IMR-90 (cell line): Measurements from ENCODE around the gene IL31RA. TPM values are rescaled to one million over a fixed set of nuclear protein-coding genes. Genes with fewer than 3 reads are reported as not detected.
A peak's percentile ranks its signal among the peaks of the same experiment; 100 is the strongest.

ENCODE experiments used
- ATAC-seq: fragments of 200-7000 bp; cut with Tn5 transposase; 2 replicates; pipeline ENCODE4 v1.9.1; 2020; ENCODE audit warnings: low read depth, mild to moderate bottlenecking, moderate library complexity
- BruUV-seq: library from RNA; stranded (reverse); fragments of 400-500 nt; replicated peaks from 2 replicates; lab custom pipeline; 2021; lab: Mats Ljungman, UMichigan
- CTCF ChIA-PET: fragments of 300-600 bp; formaldehyde crosslinking; extraction: SDS; loops from one replicate; lab custom pipeline; 2021; ENCODE audit warnings: antibody characterized with exemption; lab: Yijun Ruan, JAX
- POLR2A ChIA-PET: fragments of 300-600 bp; sonication (Branson Sonifier 250); formaldehyde crosslinking; loops from one replicate; lab custom pipeline; 2022; ENCODE audit warnings: antibody characterized with exemption; ENCODE audit not compliant: unreplicated experiment; lab: Charles Lee
- DNase-seq: peaks from one replicate; pipeline ENCODE4 v3.0.0; 2013
- H2AFZ ChIP-seq: replicated peaks from 2 replicates; pipeline ENCODE3; 2013; ENCODE audit warnings: low read length, mild to moderate bottlenecking; ENCODE audit not compliant: poor library complexity
- H2AK5ac ChIP-seq: 2 replicates; pipeline ENCODE4 v1.6.1; 2013; ENCODE audit warnings: low read depth, low read length, inconsistent platforms
- H2AK9ac ChIP-seq: replicated peaks from 2 replicates; pipeline ENCODE3; 2013; ENCODE audit warnings: mild to moderate bottlenecking, low read depth, low read length, moderate library complexity; ENCODE audit not compliant: poor library complexity
- H2BK120ac ChIP-seq: 2 replicates; pipeline ENCODE4 v1.6.1; 2013; ENCODE audit warnings: low read depth, low read length, inconsistent platforms
- H2BK15ac ChIP-seq: 3 replicates; pipeline ENCODE4 v1.6.1; 2013; ENCODE audit warnings: low read depth, low read length, inconsistent platforms
- H2BK20ac ChIP-seq: 2 replicates; pipeline ENCODE4 v1.6.1; 2013; ENCODE audit warnings: low read depth, mild to moderate bottlenecking, inconsistent platforms, low read length, moderate library complexity
- H2BK5ac ChIP-seq: 2 replicates; pipeline ENCODE4 v1.6.1; 2013; ENCODE audit warnings: mild to moderate bottlenecking, low read depth, low read length, inconsistent platforms; ENCODE audit not compliant: poor library complexity, severe bottlenecking
- H3K14ac ChIP-seq: replicated peaks from 2 replicates; pipeline ENCODE4 v1.6.1; 2013; ENCODE audit warnings: low read depth, low read length, inconsistent platforms
- H3K18ac ChIP-seq: 2 replicates; pipeline ENCODE4 v1.6.1; 2013; ENCODE audit warnings: low read depth, low read length, control low read depth
- H3K23ac ChIP-seq: 2 replicates; pipeline ENCODE4 v1.6.1; 2013; ENCODE audit warnings: low read depth, low read length, inconsistent platforms
- H3K27ac ChIP-seq: 2 replicates; pipeline ENCODE4 v1.5.1; 2013; ENCODE audit warnings: mild to moderate bottlenecking, control low read depth, low read length; ENCODE audit not compliant: insufficient read depth
- H3K27me3 ChIP-seq: 2 replicates; pipeline ENCODE4 v1.6.1; 2013; ENCODE audit warnings: low read length; ENCODE audit not compliant: control insufficient read depth, insufficient read depth
- H3K36me3 ChIP-seq: 2 replicates; pipeline ENCODE4 v1.6.1; 2013; ENCODE audit warnings: low read length, mixed read lengths; ENCODE audit not compliant: control insufficient read depth, insufficient read depth
- H3K4ac ChIP-seq: 2 replicates; pipeline ENCODE4 v1.6.1; 2013; ENCODE audit warnings: low read depth, low read length, inconsistent platforms
- H3K4me1 ChIP-seq: 2 replicates; pipeline ENCODE4 v1.6.1; 2013; ENCODE audit warnings: low read length, mixed read lengths; ENCODE audit not compliant: control insufficient read depth, insufficient read depth
- H3K4me2 ChIP-seq: 2 replicates; pipeline ENCODE4 v1.6.1; 2013; ENCODE audit warnings: low read depth, mild to moderate bottlenecking, control low read depth, low read length, moderate library complexity
- H3K4me3 ChIP-seq: 2 replicates; pipeline ENCODE4 v1.5.1; 2013; ENCODE audit warnings: low read depth, mild to moderate bottlenecking, control low read depth, low read length, moderate library complexity; ENCODE audit not compliant: insufficient read depth
- H3K56ac ChIP-seq: 2 replicates; pipeline ENCODE4 v1.6.1; 2013; ENCODE audit warnings: low read length, inconsistent platforms; ENCODE audit not compliant: insufficient read depth; ENCODE audit errors: extremely low read depth
- H3K79me1 ChIP-seq, 2 experiments: 2 replicates each; pipeline ENCODE4 v1.6.1; 2013; ENCODE audit warnings: low read length in 2 of 2, inconsistent platforms in 1 of 2, low read depth in 1 of 2
- H3K9ac ChIP-seq: 2 replicates; pipeline ENCODE4 v1.6.1; 2013; ENCODE audit warnings: low read depth, low read length, control low read depth
- H3K9me1 ChIP-seq: 2 replicates; pipeline ENCODE4 v1.6.1; 2013; ENCODE audit warnings: low read length, inconsistent platforms; ENCODE audit not compliant: insufficient read depth
- H3K9me3 ChIP-seq: 2 replicates; pipeline ENCODE4 v1.6.1; 2013; ENCODE audit warnings: low read length; ENCODE audit not compliant: control insufficient read depth, insufficient read depth
- H4K20me1 ChIP-seq: 2 replicates; pipeline ENCODE4 v1.6.1; 2013; ENCODE audit warnings: low read length, inconsistent platforms; ENCODE audit not compliant: insufficient read depth
- H4K5ac ChIP-seq: 2 replicates; pipeline ENCODE4 v1.6.1; 2013; ENCODE audit warnings: mild to moderate bottlenecking, low read depth, low read length, control low read depth
- H4K8ac ChIP-seq, 2 experiments: 2 replicates each; pipeline ENCODE4 v1.6.1; 2013; ENCODE audit warnings: low read depth in 2 of 2, low read length in 2 of 2, control low read depth in 1 of 2, inconsistent platforms in 1 of 2
- H4K91ac ChIP-seq: 2 replicates; pipeline ENCODE4 v1.6.1; 2013; ENCODE audit warnings: low read depth, low read length, inconsistent platforms; ENCODE audit not compliant: insufficient read depth
- BHLHE40 ChIP-seq: fragments of 150-350 bp; IDR thresholded peaks from 2 replicates; pipeline ENCODE4 v1.6.1; 2016; ENCODE audit warnings: mild to moderate bottlenecking, low read depth, low read length
- CEBPB ChIP-seq: IDR thresholded peaks from 2 replicates; pipeline ENCODE4 v1.6.1; 2012; ENCODE audit warnings: low read depth, low read length, improper control_type of control experiment
- CHD1 ChIP-seq: IDR thresholded peaks from 2 replicates; pipeline ENCODE4 v1.6.1; 2012; ENCODE audit warnings: low read depth, low read length, improper control_type of control experiment
- FOS ChIP-seq: fragments of 150-350 bp; IDR thresholded peaks from 2 replicates; pipeline ENCODE4 v1.6.1; 2016; ENCODE audit warnings: low read depth, low read length
- MAFK ChIP-seq: IDR thresholded peaks from 2 replicates; pipeline ENCODE4 v1.6.1; 2012; ENCODE audit warnings: low read depth, low read length, improper control_type of control experiment
- MAZ ChIP-seq: IDR thresholded peaks from 2 replicates; pipeline ENCODE4 v1.6.1; 2012; ENCODE audit warnings: low read depth, mild to moderate bottlenecking, low read length, improper control_type of control experiment, moderate library complexity, borderline replicate concordance
- NFE2L2 ChIP-seq: fragments of 150-350 bp; IDR thresholded peaks from 2 replicates; pipeline ENCODE4 v1.6.1; 2016; ENCODE audit warnings: low read depth, mild to moderate bottlenecking, low read length
- POLR2A ChIP-seq: IDR thresholded peaks from 2 replicates; pipeline ENCODE4 v1.6.1; 2012; ENCODE audit warnings: mild to moderate bottlenecking, low read depth, low read length
- RAD21 ChIP-seq: IDR thresholded peaks from 2 replicates; pipeline ENCODE4 v1.6.1; 2012; ENCODE audit warnings: low read length, improper control_type of control experiment
- RCOR1 ChIP-seq: IDR thresholded peaks from 2 replicates; pipeline ENCODE4 v1.6.1; 2012; ENCODE audit warnings: mild to moderate bottlenecking, low read length, improper control_type of control experiment; ENCODE audit not compliant: insufficient replicate concordance
- RFX5 ChIP-seq: IDR thresholded peaks from 2 replicates; pipeline ENCODE4 v1.8.0; 2012; ENCODE audit warnings: low read depth, mild to moderate bottlenecking, low read length, moderate library complexity
- SMC3 ChIP-seq: fragments of 150-350 bp; IDR thresholded peaks from 2 replicates; pipeline ENCODE4 v1.6.1; 2016; ENCODE audit warnings: low read depth, mild to moderate bottlenecking, antibody characterized with exemption, low read length, moderate library complexity
- WGBS, 2 experiments: methylation state at CpG; one replicate each; pipeline versions ENCODE4 v1.1.5 to v1.1.7; 2013; ENCODE audit warnings: missing lambda C conversion rate in 2 of 2; ENCODE audit not compliant: insufficient read length in 1 of 2; ENCODE audit errors: extremely low coverage in 2 of 2; 5-methylcytosine and 5-hydroxymethylcytosine counted together
- dilution Hi-C: fragments of 300-500 bp; cut with HindIII; formaldehyde crosslinking; loops from one replicate; pipeline ENCODE4 v1.14.3; 2018; ENCODE audit warnings: low sequenced_read_pairs; ENCODE audit not compliant: unreplicated experiment
- in situ Hi-C: fragments of 300-500 bp; cut with MboI; formaldehyde crosslinking; loops from 3 replicates; pipeline ENCODE4 v1.14.3; 2019; ENCODE audit warnings: low sequenced_read_pairs, inconsistent platforms, mixed read lengths
- intact Hi-C: fragments of 100-400 bp; cut with micrococcal nuclease; formaldehyde crosslinking; loops from 2 replicates; pipeline ENCODE4 v1.10.0; 2022
- polyA plus RNA-seq, 3 experiments: library from polyadenylated mRNA; depleted of rRNA; stranded (reverse); fragments of >200 nt; gene quantifications; 2 replicates each; pipeline ENCODE4 v1.2.3, GENCODE V29; 2012; ENCODE audit warnings: low replicate concordance in 1 of 3
- total RNA-seq: library from RNA; depleted of rRNA; stranded (reverse); fragments of >200 nt; gene quantifications from 2 replicates; pipeline ENCODE4 v1.2.3, GENCODE V29; 2012
- TF ChIP-seq, protein P1 (sequence below): conservative IDR thresholded peaks from 2 replicates; pipeline ENCODE4 v1.5.1; 2012; ENCODE audit warnings: mild to moderate bottlenecking, low read depth, low read length, improper control_type of control experiment
- TF ChIP-seq, protein P2 (sequence below): fragments of 150-350 bp; IDR thresholded peaks from 2 replicates; pipeline ENCODE4 v1.6.1; 2016; ENCODE audit warnings: low read depth, mild to moderate bottlenecking, low read length, moderate library complexity, borderline replicate concordance
- TF ChIP-seq, protein P3 (sequence below): fragments of 150-350 bp; IDR thresholded peaks from 2 replicates; pipeline ENCODE4 v1.6.1; 2017; ENCODE audit warnings: mild to moderate bottlenecking, antibody characterized with exemption, low read length, low read depth

The IL31RA gene
- total and polyA plus RNA-seq, 2 of the 4 experiments (the other 2 are of a cell fraction): 0.39 to 0.90 TPM

DNA sequence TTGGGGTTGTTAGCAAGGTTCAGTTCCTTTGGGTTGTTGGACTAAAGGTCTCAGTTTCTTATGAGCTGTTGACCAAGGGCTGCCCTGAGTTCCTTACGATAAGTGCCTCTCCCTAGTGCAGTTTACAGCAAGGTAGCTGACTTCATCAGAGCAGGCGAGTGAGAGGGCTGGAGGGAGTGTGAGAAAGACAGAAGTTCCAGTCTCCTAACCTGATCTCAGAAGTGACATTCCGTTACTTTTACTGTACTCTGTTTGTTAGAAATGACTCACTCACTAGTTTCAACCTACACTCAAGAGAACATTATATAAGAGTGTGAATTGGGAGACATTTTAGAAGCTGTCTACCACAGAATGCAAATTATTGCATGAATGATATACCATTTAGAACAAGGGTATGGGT, 21.2 kb upstream of the IL31RA start:
- in situ Hi-C loops: no loop called here
- DNase-seq: peak; percentile 32
- POLR2A ChIA-PET: no interaction called here

More for the DNA sequence above, 21.2 kb upstream of the IL31RA start:
- H3K56ac ChIP-seq: no peak overlapping the region
- dilution Hi-C loops (no loop called here), intact Hi-C loops (no loop called here)
- no peak overlapping the region for H2AFZ ChIP-seq
- ATAC-seq: no peak; the same call in 1 of the 2 replicates
- TF ChIP-seq NFE2L2 (no peak), MAFK (no peak), RAD21 (no peak), CEBPB (no peak), RCOR1 (no peak), MAZ (no peak), SMC3 (no peak), POLR2A (no peak), FOS (no peak), RFX5 (no peak), BHLHE40 (no peak), CHD1 (no peak)
- TF ChIP-seq, protein P1, sequence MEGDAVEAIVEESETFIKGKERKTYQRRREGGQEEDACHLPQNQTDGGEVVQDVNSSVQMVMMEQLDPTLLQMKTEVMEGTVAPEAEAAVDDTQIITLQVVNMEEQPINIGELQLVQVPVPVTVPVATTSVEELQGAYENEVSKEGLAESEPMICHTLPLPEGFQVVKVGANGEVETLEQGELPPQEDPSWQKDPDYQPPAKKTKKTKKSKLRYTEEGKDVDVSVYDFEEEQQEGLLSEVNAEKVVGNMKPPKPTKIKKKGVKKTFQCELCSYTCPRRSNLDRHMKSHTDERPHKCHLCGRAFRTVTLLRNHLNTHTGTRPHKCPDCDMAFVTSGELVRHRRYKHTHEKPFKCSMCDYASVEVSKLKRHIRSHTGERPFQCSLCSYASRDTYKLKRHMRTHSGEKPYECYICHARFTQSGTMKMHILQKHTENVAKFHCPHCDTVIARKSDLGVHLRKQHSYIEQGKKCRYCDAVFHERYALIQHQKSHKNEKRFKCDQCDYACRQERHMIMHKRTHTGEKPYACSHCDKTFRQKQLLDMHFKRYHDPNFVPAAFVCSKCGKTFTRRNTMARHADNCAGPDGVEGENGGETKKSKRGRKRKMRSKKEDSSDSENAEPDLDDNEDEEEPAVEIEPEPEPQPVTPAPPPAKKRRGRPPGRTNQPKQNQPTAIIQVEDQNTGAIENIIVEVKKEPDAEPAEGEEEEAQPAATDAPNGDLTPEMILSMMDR: no peak
- TF ChIP-seq, protein P2, sequence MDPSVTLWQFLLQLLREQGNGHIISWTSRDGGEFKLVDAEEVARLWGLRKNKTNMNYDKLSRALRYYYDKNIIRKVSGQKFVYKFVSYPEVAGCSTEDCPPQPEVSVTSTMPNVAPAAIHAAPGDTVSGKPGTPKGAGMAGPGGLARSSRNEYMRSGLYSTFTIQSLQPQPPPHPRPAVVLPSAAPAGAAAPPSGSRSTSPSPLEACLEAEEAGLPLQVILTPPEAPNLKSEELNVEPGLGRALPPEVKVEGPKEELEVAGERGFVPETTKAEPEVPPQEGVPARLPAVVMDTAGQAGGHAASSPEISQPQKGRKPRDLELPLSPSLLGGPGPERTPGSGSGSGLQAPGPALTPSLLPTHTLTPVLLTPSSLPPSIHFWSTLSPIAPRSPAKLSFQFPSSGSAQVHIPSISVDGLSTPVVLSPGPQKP: no peak
- TF ChIP-seq, protein P3, sequence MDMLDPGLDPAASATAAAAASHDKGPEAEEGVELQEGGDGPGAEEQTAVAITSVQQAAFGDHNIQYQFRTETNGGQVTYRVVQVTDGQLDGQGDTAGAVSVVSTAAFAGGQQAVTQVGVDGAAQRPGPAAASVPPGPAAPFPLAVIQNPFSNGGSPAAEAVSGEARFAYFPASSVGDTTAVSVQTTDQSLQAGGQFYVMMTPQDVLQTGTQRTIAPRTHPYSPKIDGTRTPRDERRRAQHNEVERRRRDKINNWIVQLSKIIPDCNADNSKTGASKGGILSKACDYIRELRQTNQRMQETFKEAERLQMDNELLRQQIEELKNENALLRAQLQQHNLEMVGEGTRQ: no peak
- H3K4ac ChIP-seq: no peak overlapping the region
- no peak overlapping the region for H2AK5ac ChIP-seq
- no peaks in the 10 kb centered on the region for H4K20me1 ChIP-seq
- H2AK9ac ChIP-seq: no peak overlapping the region
- no peak overlapping the region for H4K91ac ChIP-seq
- no peaks in the 10 kb centered on the region for H3K9me3 ChIP-seq
- H4K5ac ChIP-seq: no peak overlapping the region
- H3K14ac ChIP-seq: no peak overlapping the region
- H3K4me3 ChIP-seq: no peak overlapping the region
- H3K36me3 ChIP-seq: no peaks in the 10 kb centered on the region
- H2BK15ac ChIP-seq: no peak overlapping the region
- no peak overlapping the region for H3K23ac ChIP-seq
- no CpG with 5 or more reads among the region's 3 CpGs for WGBS, 2 experiments
- H3K79me1 ChIP-seq: no peaks in the 10 kb centered on the region
- CTCF ChIA-PET: no interaction called here
- H2BK5ac ChIP-seq: no peak overlapping the region
- no TSS peak for BruUV-seq
- H3K4me1 ChIP-seq: no peaks in the 10 kb centered on the region
- H3K27ac ChIP-seq: no peak overlapping the region
- H3K4me2 ChIP-seq: no peak overlapping the region
- H3K27me3 ChIP-seq: peaks cover 8% of the 10 kb centered on the region
- no peak overlapping the region for H2BK120ac ChIP-seq
- H2BK20ac ChIP-seq: no peak overlapping the region
- no peak overlapping the region for H3K9ac ChIP-seq
- no peak overlapping the region for H3K18ac ChIP-seq
- no peak overlapping the region for H4K8ac ChIP-seq
- no peaks in the 10 kb centered on the region; the same call in 1 of the 2 replicates for H3K9me1 ChIP-seq
